DND-41 (cell line): Measurements from ENCODE around the gene IDH3G.
"Not testable (repeated sequence)": the region's sequence is repeated elsewhere in the genome, so short reads cannot be mapped to it uniquely, and the experiment has no call there.

ENCODE experiments used
- CTCF ChIP-seq: IDR thresholded peaks from 2 replicates; pipeline ENCODE4 v1.5.1; 2012; ENCODE audit warnings: borderline replicate concordance, low read length, moderate library complexity, mild to moderate bottlenecking; ENCODE audit not compliant: poor library complexity, severe bottlenecking; ENCODE audit errors: extremely low read depth
- EZH2 ChIP-seq: IDR thresholded peaks from 3 replicates; pipeline ENCODE4 v1.6.1; 2012; ENCODE audit warnings: borderline replicate concordance, low read depth, mild to moderate bottlenecking, moderate library complexity, low read length, inconsistent platforms; ENCODE audit not compliant: severe bottlenecking

- not testable (repeated sequence) for TF ChIP-seq CTCF, EZH2
Observed at GRCh38 chrX:153742796-153743467, 51.2 kb downstream of the IDH3G start.
